Middle frontal gyrus (tissue), 1 donor: Measurements from ENCODE around the gene IFI30.
"Not testable (repeated sequence)": the region's sequence is repeated elsewhere in the genome, so short reads cannot be mapped to it uniquely, and the experiment has no call there.

Source experiments
- DNase-seq: peaks from one replicate; pipeline ENCODE4 v3.0.0-alpha.2; 2015; ENCODE audit warnings: low spot score; ENCODE audit errors: extremely low spot score

The IFI30 gene

DNA sequence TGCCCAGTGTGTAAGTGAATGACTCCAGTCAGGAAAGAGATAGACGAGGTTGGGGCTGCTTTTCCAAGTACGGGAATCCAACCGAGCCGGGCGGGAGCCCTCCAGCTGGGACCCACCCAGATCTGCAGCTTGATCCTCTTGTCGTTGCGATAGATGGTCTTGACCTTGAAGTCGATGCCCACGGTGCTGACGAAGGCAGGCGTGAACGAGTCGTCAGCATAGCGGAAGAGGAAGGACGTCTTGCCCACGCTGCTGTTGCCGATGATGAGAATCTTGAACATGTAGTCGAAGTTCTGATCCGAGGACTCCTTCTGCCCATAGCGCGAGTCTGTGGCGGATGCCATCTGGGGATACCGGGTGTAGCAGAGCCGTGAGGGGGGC, 28.8 kb downstream of the IFI30 start:
- DNase-seq = no peak

DNA sequence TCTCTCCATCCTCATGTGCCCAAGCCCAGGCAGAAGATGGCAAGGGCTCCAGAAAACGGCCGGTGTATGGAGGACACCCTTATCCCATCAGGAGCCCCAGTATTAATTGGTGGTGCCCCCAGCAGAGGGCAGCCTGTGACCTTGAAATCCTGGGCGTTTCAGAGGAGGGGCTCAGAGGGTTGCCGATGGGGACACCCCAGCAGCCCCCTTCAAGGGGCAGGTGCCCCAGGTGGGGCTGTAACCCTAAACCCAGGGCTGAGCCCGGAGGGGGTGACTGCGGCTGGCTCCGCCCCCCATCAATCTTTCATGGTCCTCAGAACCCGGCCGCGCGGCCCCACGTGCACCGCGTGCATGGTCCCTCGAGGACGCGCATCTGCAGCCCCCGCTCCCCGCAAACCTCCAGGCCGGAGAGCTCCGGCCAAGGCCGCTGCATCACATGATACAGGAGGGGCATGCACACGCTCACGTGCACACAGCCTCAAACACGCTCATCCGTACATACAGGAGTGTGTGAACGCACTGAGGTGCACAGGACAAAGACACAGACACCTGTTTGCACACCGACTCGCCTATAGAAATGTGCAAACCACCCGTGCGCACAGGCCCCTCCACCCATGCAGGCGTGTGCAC, 29.3 kb downstream of the IFI30 start:
- DNase-seq = no peak

DNA sequence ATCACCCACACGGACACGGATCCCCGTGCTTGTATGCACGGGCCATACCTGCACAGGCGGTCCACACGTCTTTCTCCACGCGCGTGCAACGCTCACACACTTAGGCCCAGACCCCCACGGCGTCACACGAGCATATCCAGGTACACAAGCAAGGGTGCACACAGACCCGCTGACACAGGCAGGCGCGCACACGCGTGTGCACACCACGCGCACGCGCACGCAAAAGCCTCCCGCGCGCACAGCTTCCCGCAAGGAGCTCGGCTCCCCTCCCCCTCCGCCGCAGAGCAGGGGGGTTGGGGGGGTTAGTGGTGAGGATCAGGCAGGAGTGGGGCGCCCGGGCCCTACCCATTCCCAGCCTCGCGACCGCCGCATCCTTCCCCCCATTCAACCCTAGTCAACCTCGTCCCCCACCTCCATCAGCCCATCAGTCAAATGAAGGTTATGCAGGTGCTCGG, 29.8 kb downstream of the IFI30 start:
- DNase-seq = peak; percentile 13

GRCh38 chr19:18203863-18204393, 30.3 kb downstream of the IFI30 start, which contains the start of gene RAB3A:
Gene RAB3A (minus strand): TSS chr19:18204042. CDS start chr19:18202740, 1,302 bp downstream.
- DNase-seq = peak; percentile 100

DNA sequence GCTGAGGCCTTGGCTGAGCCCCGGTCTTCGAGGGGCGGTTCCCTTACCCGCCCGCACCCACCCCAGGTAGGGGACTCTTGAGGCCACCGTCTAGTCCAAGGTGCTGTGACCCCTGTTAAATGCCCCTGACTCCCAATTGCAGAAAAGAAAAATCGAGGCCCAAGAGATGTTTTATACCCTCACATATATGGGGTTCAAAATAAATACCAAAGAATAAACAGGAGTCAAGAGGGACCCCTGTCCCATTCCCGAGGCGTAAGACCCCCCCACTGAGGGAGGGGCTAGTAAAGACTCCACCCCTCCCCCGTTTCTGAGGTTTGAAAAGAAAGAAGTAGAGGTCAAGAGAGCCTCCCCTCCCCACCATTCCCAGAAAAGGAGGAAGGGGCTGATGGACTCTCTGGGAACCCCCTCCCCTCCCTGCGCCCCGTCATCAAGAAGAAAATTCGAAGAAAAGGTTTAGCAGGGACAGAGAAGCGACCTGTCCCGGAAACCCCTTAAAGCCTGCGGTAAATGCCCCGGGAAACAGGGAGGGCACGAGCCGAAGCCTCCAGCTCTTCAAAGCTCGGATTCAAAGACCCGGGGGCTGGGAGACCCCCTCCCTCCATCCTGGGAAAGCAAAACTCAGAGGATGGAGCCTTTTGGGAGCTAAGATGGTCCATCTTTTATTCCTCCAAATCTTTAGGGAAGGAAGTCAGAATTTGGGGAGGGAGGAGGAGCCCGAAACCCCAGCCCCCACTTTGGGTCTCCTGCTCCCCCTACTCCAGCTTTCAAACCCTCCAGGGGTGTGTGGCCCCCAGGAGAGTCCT, 31.0 kb downstream of the IFI30 start:
- no peak for DNase-seq

GRCh38 chr19:18205200-18205892, 31.7 kb downstream of the IFI30 start:
- DNase-seq = peak; percentile 43

GRCh38 chr19:18206018-18206417, 32.4 kb downstream of the IFI30 start:
- DNase-seq = no peak

DNA sequence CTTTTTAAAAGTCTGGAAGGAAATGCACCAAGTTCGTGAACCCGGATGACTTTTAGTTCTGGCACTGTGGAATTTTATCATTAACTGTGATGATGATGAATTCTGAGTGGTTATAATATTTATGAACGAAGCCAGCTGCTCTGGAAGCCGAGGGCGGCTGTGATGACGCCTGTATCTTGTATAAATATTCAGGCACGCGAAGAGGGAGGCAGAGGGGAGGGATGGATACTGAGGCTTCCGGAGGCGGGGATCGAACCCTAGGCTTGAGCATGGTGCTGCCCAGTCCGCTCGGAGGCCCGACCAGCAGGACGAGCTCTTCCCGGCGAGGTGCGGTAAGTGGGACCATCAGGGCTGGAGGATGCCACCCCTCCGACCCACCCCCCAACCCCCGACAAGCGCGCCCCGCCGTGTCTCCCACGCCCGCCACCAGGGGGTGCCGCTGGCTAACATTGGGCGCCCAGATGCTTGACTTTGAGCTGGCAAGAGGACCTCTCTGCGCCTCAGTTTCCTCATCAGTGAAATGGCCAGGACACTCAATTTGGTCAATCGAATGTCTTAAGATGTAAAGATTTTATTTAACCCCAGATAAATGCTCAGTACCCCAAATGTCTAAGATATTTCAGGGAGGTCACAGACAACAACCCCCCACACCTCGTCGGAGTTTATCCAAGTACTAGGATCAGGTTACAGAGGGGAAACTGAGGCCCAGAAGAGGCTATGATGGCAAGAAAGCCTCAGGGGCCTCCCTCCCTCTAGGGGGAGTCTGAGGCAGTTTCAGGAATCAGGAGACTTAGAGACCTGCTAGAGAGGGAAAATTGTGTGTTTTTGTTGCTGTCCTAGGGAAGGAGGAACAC, 34.7 kb downstream of the IFI30 start:
- DNase-seq = no peak

DNA sequence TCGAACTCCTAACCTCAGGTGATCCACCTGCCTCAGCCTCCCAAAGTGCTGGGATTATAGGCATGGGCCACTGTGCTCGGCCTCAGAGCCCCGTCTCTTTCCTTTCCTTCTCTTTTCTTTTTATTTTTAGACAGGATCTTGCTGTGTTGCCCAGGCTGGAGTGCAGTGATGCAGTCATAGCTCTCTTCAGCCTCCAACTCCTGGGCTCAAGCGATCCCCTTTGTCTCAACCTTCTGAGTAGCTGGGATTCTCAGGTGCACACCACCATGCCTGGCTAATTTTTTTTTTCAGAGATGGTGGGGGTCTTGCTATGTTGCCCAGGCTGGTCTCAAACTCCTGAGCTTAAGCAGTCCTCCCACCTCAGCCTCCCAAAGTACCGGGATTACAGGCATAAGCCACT, 36.3 kb downstream of the IFI30 start:
- not testable (repeated sequence) for DNase-seq

GRCh38 chr19:18211683-18212082, 38.1 kb downstream of the IFI30 start:
- no peak for DNase-seq

GRCh38 chr19:18214779-18215433, 41.3 kb downstream of the IFI30 start:
- no peak for DNase-seq

DNA sequence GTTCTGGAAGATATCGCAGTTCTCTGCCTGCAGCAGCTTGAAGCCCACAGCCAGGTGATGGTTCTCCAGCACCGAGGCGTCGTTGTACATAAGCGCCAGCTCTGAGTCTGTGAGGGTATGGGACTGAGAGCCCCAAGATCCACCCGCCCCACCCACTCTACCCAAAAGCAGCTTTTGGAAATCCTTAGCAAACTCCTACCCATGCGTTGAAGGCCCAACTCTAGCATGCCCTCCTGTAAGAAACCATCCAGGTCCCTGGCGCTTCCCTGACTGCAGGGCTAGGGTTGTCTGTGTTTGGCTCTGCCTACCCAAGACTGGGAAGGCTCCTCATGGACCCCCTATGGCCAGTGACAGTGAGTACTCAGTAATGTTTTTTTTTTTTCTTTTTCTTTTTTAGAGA, 43.2 kb downstream of the IFI30 start:
- DNase-seq = no peak

- no peak for DNase-seq
These were observed 44.5 kb downstream of the IFI30 start for GRCh38 chr19:18218159-18218558.

DNA sequence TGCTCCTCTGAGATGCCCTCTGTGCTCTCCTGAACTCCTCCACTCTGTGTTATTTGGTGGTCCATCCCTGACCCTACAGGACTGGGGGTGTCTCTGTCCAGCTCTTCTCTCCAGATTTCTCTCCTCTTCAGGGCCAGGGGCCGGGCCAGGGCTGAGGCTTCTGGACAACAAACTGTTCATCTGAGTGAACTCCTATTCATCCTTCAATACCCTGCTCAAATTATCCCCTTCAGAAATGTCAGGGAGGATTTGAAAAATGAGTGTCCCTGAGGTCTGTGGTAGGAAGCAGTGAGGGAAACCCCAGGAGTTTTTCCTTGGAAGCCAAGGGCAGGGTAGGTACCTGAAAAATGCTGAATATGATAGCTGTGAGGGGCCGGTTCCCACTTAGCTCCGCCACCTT, 45.0 kb downstream of the IFI30 start:
- DNase-seq = no peak

DNA sequence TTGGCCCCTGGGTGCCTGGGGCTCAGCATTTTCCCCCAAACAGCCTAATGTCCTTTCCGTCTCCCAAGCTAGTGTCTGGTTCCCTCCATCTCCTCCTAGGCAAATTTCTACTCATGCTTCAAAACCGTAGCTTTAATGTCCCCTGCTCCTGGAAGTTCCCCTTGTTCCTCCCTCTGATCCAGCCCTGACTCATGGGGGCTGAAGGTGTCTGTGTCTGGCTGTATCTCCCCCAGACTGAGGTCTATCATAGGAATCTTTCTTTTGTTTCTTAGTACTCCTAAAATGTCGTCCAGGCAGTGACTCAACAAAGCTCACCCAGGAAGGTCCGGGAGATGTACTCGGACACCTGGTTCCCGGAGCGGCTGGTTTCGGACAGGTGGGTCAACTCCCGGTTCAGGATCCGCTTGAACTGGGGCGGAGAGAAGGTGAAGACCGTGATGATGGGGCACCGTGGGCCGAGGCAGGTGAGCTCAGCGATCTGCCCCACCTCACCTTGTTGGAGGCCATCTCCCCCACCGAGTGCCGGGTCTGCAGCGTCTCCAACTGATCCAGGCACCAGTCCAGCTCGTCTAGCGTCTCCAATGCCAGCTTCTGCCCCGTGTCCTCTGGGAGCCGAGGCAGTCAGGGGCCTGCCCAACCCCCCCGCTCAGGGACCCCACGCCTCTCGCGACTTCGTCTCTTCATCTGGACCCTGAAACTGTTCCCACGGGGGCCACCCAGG, 46.5 kb downstream of the IFI30 start:
- DNase-seq = no peak

DNA sequence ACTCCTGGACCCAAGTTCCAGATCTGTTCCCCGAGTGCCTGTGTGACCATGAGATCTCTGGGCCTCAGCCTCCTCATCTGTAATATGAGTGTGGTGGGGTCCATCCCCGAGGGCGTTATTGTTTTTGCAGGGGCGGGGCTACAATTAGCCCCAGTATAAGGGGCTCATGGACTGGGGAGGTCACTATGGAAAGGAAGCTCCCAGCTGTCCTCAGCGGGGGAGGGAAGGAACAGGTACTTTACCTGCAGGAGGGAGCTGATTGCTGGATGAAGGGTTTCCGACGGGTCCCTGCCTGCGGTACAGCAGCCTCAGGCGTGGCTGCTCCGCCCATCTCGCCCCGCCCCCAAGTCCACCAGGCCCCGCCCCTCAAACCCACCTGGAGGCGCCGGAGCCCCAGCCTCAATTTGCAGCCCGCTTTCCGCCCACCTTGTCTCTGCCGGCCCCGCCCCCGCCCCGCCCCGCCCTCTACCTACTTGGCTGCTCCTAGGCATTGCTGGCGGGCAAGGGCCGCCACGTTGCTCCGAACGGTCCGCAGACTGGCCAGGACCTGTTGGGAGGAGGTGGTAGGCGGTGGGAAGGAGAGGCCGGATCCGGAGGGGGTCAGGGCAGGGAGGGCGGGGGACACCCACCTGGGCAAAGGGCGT, 47.1 kb downstream of the IFI30 start:
- DNase-seq = no peak

DNA sequence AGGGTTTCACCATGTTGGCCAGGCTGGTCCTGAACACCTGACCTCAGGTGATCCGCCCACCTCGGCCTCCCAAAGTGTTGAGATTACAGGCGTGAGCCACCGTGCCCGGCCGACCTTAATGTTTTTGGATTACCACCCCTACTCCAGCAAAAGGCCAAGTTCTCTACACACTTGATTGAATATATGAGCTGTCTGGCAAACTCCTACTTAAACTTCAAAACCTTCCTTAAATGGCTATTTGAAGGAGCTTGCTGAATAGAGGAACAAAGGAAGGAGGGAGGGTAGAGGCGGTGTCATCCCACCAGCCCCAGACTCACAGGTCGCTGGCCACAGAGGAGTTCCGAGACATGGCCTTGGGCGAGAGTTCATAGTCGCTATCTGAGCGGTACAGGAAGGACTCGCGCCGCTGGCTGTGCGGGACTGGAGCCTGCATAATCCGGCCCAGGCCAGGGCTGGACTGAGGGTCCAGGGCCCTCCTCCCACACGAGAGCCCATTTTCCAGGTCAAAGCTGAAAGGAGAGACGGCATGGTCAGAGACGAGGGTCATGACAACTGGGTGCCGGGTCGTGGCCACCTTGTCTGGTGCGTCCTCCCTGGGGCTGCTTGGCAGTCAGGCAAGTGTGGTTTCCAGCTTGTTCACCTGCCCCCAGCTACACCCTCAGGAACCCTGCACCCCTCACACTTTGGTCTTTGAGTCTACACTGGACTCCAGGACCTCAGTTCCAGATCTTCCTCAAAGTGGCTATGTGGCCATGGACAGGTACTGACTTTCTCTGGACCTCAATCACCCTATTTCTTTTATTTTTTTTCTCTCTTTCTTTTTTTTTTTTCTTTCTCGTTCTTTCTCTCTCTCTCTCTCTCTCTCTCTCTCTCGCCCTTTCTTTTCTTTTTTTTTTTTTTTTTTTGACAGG, 48.5 kb downstream of the IFI30 start:
- no peak for DNase-seq

DNA sequence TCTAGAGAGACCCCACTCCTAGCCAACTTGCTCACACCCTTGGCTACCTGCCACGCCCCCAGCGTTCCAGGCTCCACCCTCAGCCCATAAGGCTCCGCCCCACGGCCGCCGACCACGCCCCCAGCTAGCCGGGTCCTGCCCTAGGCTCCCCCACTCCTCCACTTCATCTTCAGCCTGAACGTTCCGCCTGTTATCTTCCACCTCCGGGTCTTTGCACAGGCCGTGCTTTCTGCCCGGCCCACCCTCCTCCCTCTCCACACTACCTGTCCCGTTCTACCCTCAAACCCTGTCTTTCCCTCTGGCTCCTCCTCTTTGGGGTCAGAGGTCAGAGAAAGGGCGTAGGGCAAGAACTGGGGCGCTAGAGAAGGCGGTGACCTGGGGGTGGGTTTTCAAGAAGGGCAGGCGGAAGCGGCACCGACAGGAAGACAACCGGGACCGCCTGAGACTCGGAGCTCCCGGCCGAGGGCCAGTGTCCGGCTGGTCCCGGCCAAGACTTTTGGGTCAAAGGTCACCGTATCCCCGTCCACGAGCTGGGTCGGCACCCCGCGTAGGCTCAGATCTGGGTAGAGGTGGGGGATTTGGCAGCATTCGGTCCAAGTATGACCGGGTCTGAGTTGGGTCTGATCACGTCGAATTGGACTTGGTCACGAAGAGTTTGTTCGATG, 50.4 kb downstream of the IFI30 start:
- DNase-seq = no peak
